Measurements from ENCODE around the gene TC2N.
A peak's percentile ranks its signal among the peaks of the same experiment; 100 is the strongest.

Gene TC2N

GRCh38 chr14:91885839-91886238 lies 18.5 kb upstream of the TC2N start:
- H3K27ac Mint-ChIP-seq (ENCODE audit: low read depth) = no peak overlapping the region
- no peak overlapping the region for H3K4me3 Mint-ChIP-seq
- H3K27me3 Mint-ChIP-seq = no peaks in the 10 kb centered on the region
- DNase-seq (ENCODE audit: low spot score in 2 of 2) = no peak
- peaks cover 2% of the 10 kb centered on the region for H3K36me3 Mint-ChIP-seq (ENCODE audit: insufficient read depth)
- peaks cover 42% of the 10 kb centered on the region for H3K4me1 Mint-ChIP-seq
- no peak for ATAC-seq (replicated peaks; ENCODE audit: extremely low read depth, poor library complexity, severe bottlenecking)
- H3K9me3 Mint-ChIP-seq = no peaks in the 10 kb centered on the region

GRCh38 chr14:91885113-91885712 lies 17.9 kb upstream of the TC2N start:
- no peak for DNase-seq (ENCODE audit: low spot score in 2 of 2)
- H3K27ac Mint-ChIP-seq (ENCODE audit: low read depth) = no peak overlapping the region
- H3K4me3 Mint-ChIP-seq = no peak overlapping the region
- H3K4me1 Mint-ChIP-seq = peaks cover 42% of the 10 kb centered on the region
- H3K36me3 Mint-ChIP-seq (ENCODE audit: insufficient read depth) = peaks cover 2% of the 10 kb centered on the region
- ATAC-seq (replicated peaks; ENCODE audit: extremely low read depth, poor library complexity, severe bottlenecking) = no peak
- H3K9me3 Mint-ChIP-seq = no peaks in the 10 kb centered on the region
- H3K27me3 Mint-ChIP-seq = no peaks in the 10 kb centered on the region

GRCh38 chr14:91884664-91885063 lies 17.3 kb upstream of the TC2N start:
- peaks cover 2% of the 10 kb centered on the region for H3K36me3 Mint-ChIP-seq (ENCODE audit: insufficient read depth)
- H3K4me3 Mint-ChIP-seq = no peak overlapping the region

GRCh38 chr14:91883753-91884152 lies 16.4 kb upstream of the TC2N start:
- H3K27me3 Mint-ChIP-seq = no peaks in the 10 kb centered on the region
- peaks cover 2% of the 10 kb centered on the region for H3K36me3 Mint-ChIP-seq (ENCODE audit: insufficient read depth)
- H3K27ac Mint-ChIP-seq (ENCODE audit: low read depth) = no peak overlapping the region
- ATAC-seq (replicated peaks; ENCODE audit: extremely low read depth, poor library complexity, severe bottlenecking) (no peak), DNase-seq (ENCODE audit: low spot score in 2 of 2) (no peak)
- peaks cover 33% of the 10 kb centered on the region for H3K4me1 Mint-ChIP-seq
- no peaks in the 10 kb centered on the region for H3K9me3 Mint-ChIP-seq
- no peak overlapping the region for H3K4me3 Mint-ChIP-seq

More at GRCh38 chr14:91884664-91885063, 17.3 kb upstream of the TC2N start:
- no peaks in the 10 kb centered on the region for H3K9me3 Mint-ChIP-seq
- ATAC-seq (replicated peaks; ENCODE audit: extremely low read depth, poor library complexity, severe bottlenecking) = no peak
- H3K27me3 Mint-ChIP-seq = no peaks in the 10 kb centered on the region
- peaks cover 41% of the 10 kb centered on the region for H3K4me1 Mint-ChIP-seq
- H3K27ac Mint-ChIP-seq (ENCODE audit: low read depth) = peak overlapping the region; percentile 8
- DNase-seq (ENCODE audit: low spot score in 2 of 2) = no peak

GRCh38 chr14:91882776-91883175 lies 15.4 kb upstream of the TC2N start:
- H3K4me3 Mint-ChIP-seq = no peak overlapping the region
- peaks cover 2% of the 10 kb centered on the region for H3K36me3 Mint-ChIP-seq (ENCODE audit: insufficient read depth)
- peak overlapping the region; percentile 38 for H3K27ac Mint-ChIP-seq (ENCODE audit: low read depth)
- no peak for DNase-seq (ENCODE audit: low spot score in 2 of 2)
- no peaks in the 10 kb centered on the region for H3K9me3 Mint-ChIP-seq
- no peaks in the 10 kb centered on the region for H3K27me3 Mint-ChIP-seq
- no peak for ATAC-seq (replicated peaks; ENCODE audit: extremely low read depth, poor library complexity, severe bottlenecking)
- H3K4me1 Mint-ChIP-seq = peaks cover 37% of the 10 kb centered on the region

- Mint-ChIP-seq H3K4me3 (no peak overlapping the region), H3K27ac (ENCODE audit: low read depth) (peak overlapping the region; percentile 38)
Measured at GRCh38 chr14:91882369-91882768, 15.0 kb upstream of the TC2N start.

GRCh38 chr14:91879196-91879595 lies 11.9 kb upstream of the TC2N start:
- no peaks in the 10 kb centered on the region for H3K9me3 Mint-ChIP-seq
- H3K27ac Mint-ChIP-seq (ENCODE audit: low read depth) = no peak overlapping the region
- H3K4me3 Mint-ChIP-seq = no peak overlapping the region
- ATAC-seq (replicated peaks; ENCODE audit: extremely low read depth, poor library complexity, severe bottlenecking) (no peak), DNase-seq (ENCODE audit: low spot score in 2 of 2) (no peak)
- H3K27me3 Mint-ChIP-seq = no peaks in the 10 kb centered on the region
- H3K4me1 Mint-ChIP-seq = peaks cover 58% of the 10 kb centered on the region
- H3K36me3 Mint-ChIP-seq (ENCODE audit: insufficient read depth) = peaks cover 5% of the 10 kb centered on the region

More at GRCh38 chr14:91882369-91882768, 15.0 kb upstream of the TC2N start:
- peaks cover 40% of the 10 kb centered on the region for H3K4me1 Mint-ChIP-seq
- peaks cover 3% of the 10 kb centered on the region for H3K36me3 Mint-ChIP-seq (ENCODE audit: insufficient read depth)
- ATAC-seq (replicated peaks; ENCODE audit: extremely low read depth, poor library complexity, severe bottlenecking) = no peak
- no peaks in the 10 kb centered on the region for H3K27me3 Mint-ChIP-seq
- H3K9me3 Mint-ChIP-seq = no peaks in the 10 kb centered on the region
- no peak for DNase-seq (ENCODE audit: low spot score in 2 of 2)

- H3K4me3 Mint-ChIP-seq = no peak overlapping the region
- DNase-seq (ENCODE audit: low spot score in 2 of 2) = no peak
Measured at GRCh38 chr14:91878274-91878673, 10.9 kb upstream of the TC2N start.

GRCh38 chr14:91877376-91877915 lies 10.1 kb upstream of the TC2N start:
- H3K36me3 Mint-ChIP-seq (ENCODE audit: insufficient read depth) = peaks cover 13% of the 10 kb centered on the region
- no peak overlapping the region for H3K4me3 Mint-ChIP-seq
- no peaks in the 10 kb centered on the region for H3K27me3 Mint-ChIP-seq
- no peak for ATAC-seq (replicated peaks; ENCODE audit: extremely low read depth, poor library complexity, severe bottlenecking)
- H3K27ac Mint-ChIP-seq (ENCODE audit: low read depth) = no peak overlapping the region
- H3K9me3 Mint-ChIP-seq = no peaks in the 10 kb centered on the region
- DNase-seq (ENCODE audit: low spot score in 2 of 2) = no peak
- H3K4me1 Mint-ChIP-seq = peaks cover 71% of the 10 kb centered on the region

More at GRCh38 chr14:91878274-91878673, 10.9 kb upstream of the TC2N start:
- no peak for ATAC-seq (replicated peaks; ENCODE audit: extremely low read depth, poor library complexity, severe bottlenecking)
- H3K36me3 Mint-ChIP-seq (ENCODE audit: insufficient read depth) = peaks cover 11% of the 10 kb centered on the region
- no peak overlapping the region for H3K27ac Mint-ChIP-seq (ENCODE audit: low read depth)
- H3K4me1 Mint-ChIP-seq = peaks cover 67% of the 10 kb centered on the region
- H3K27me3 Mint-ChIP-seq = no peaks in the 10 kb centered on the region
- H3K9me3 Mint-ChIP-seq = no peaks in the 10 kb centered on the region

GRCh38 chr14:91876492-91876891 lies 9.2 kb upstream of the TC2N start:
- Mint-ChIP-seq H3K27me3 (no peaks in the 10 kb centered on the region), H3K27ac (ENCODE audit: low read depth) (no peak overlapping the region), H3K4me3 (no peak overlapping the region), H3K36me3 (ENCODE audit: insufficient read depth) (peaks cover 18% of the 10 kb centered on the region), H3K9me3 (no peaks in the 10 kb centered on the region), H3K4me1 (peaks cover 78% of the 10 kb centered on the region)
- DNase-seq (ENCODE audit: low spot score in 2 of 2) (no peak), ATAC-seq (replicated peaks; ENCODE audit: extremely low read depth, poor library complexity, severe bottlenecking) (no peak)

- Mint-ChIP-seq H3K36me3 (ENCODE audit: insufficient read depth) (peaks cover 16% of the 10 kb centered on the region), H3K27me3 (no peaks in the 10 kb centered on the region), H3K27ac (ENCODE audit: low read depth) (peak overlapping the region; percentile 96), H3K4me3 (no peak overlapping the region), H3K9me3 (no peaks in the 10 kb centered on the region), H3K4me1 (peaks cover 74% of the 10 kb centered on the region)
- DNase-seq (ENCODE audit: low spot score in 2 of 2) (no peak), ATAC-seq (replicated peaks; ENCODE audit: extremely low read depth, poor library complexity, severe bottlenecking) (no peak)
Measured at GRCh38 chr14:91875525-91876286, 8.4 kb upstream of the TC2N start.

- H3K27me3 Mint-ChIP-seq = no peaks in the 10 kb centered on the region
- DNase-seq (ENCODE audit: low spot score in 2 of 2) = peak; percentile 59 to 86
- H3K9me3 Mint-ChIP-seq = no peaks in the 10 kb centered on the region
- peaks cover 83% of the 10 kb centered on the region for H3K4me1 Mint-ChIP-seq
- H3K36me3 Mint-ChIP-seq (ENCODE audit: insufficient read depth) = peaks cover 18% of the 10 kb centered on the region
- H3K4me3 Mint-ChIP-seq = peak overlapping the region; percentile 81
- H3K27ac Mint-ChIP-seq (ENCODE audit: low read depth) = peak overlapping the region; percentile 96
- peak; percentile 78 for ATAC-seq (replicated peaks; ENCODE audit: extremely low read depth, poor library complexity, severe bottlenecking)
Measured at GRCh38 chr14:91873471-91874415, 6.4 kb upstream of the TC2N start.

All from central memory CD8-positive, alpha-beta T cell (primary cell).